Daoy (cell line): Measurements from ENCODE around the gene VIPR2. TPM values are rescaled to one million over a fixed set of nuclear protein-coding genes. Genes with fewer than 3 reads are reported as not detected.

Experiments
- DNase-seq: peaks from one replicate; pipeline ENCODE4 v3.0.0-alpha.2; 2015; ENCODE audit warnings: low read depth
- total RNA-seq: library from RNA; depleted of rRNA; stranded (reverse); fragments of >200 nt; shearing (Covaris generic); gene quantifications from 2 replicates; pipeline ENCODE4 v1.2.3, GENCODE V29; 2014

Gene VIPR2
- total RNA-seq, 1 experiment from 2014 or later = 0.74 TPM

GRCh38 chr7:159042103-159042502 lies 102.6 kb downstream of the VIPR2 start:
- DNase-seq = no peak

- no peak for DNase-seq
Observed at GRCh38 chr7:159040912-159041711, 103.6 kb downstream of the VIPR2 start.

- DNase-seq = no peak
Observed at GRCh38 chr7:159040146-159040545, 104.5 kb downstream of the VIPR2 start.

GRCh38 chr7:159039716-159040115 lies 105.0 kb downstream of the VIPR2 start:
- no peak for DNase-seq

GRCh38 chr7:159038066-159038465 lies 106.6 kb downstream of the VIPR2 start:
- DNase-seq = no peak

- DNase-seq = no peak
Observed at GRCh38 chr7:159036916-159037605, 107.6 kb downstream of the VIPR2 start.

- no peak for DNase-seq
Observed at GRCh38 chr7:159035571-159036073, 109.0 kb downstream of the VIPR2 start.

- DNase-seq = no peak
Observed at GRCh38 chr7:159034988-159035387, 109.7 kb downstream of the VIPR2 start.

- no peak for DNase-seq
Observed at GRCh38 chr7:159034394-159034793, 110.3 kb downstream of the VIPR2 start.

- DNase-seq = no peak
Observed at GRCh38 chr7:159033956-159034355, 110.7 kb downstream of the VIPR2 start.

- no peak for DNase-seq
Observed at GRCh38 chr7:159033473-159033825, 111.2 kb downstream of the VIPR2 start.

- no peak for DNase-seq
Observed at GRCh38 chr7:159032753-159033472, 111.8 kb downstream of the VIPR2 start.

GRCh38 chr7:159032322-159032721 lies 112.3 kb downstream of the VIPR2 start:
- DNase-seq = no peak

GRCh38 chr7:159031750-159032149 lies 112.9 kb downstream of the VIPR2 start:
- no peak for DNase-seq

GRCh38 chr7:159031135-159031701 lies 113.4 kb downstream of the VIPR2 start:
- DNase-seq = no peak

- DNase-seq = peak; percentile 64
Observed at GRCh38 chr7:159030490-159031134, 114.1 kb downstream of the VIPR2 start.

GRCh38 chr7:159028508-159029401 lies 115.9 kb downstream of the VIPR2 start:
- DNase-seq = no peak

GRCh38 chr7:159027789-159028507 lies 116.7 kb downstream of the VIPR2 start:
- peak; percentile 50 for DNase-seq

GRCh38 chr7:159027056-159027788 lies 117.4 kb downstream of the VIPR2 start:
- DNase-seq = peak; percentile 46
